GM19397 (cell line): ENCODE results near the gene KCNB1.

ENCODE experiments used
- ATAC-seq: cut with Tn5 transposase; IDR thresholded peaks from one replicate; pipeline ENCODE4 v1.9.1; 2021; ENCODE audit warnings: mild to moderate bottlenecking, moderate library complexity; ENCODE audit not compliant: unreplicated experiment

Gene KCNB1

GRCh38 chr20:49471397-49471796 is 11.1 kb downstream of the KCNB1 start:
- no peak for ATAC-seq

- ATAC-seq, result no peak
These were observed 11.5 kb downstream of the KCNB1 start for GRCh38 chr20:49470922-49471321.

GRCh38 chr20:49469060-49469459 is 13.4 kb downstream of the KCNB1 start:
- ATAC-seq, result no peak

GRCh38 chr20:49468412-49468811 is 14.1 kb downstream of the KCNB1 start:
- ATAC-seq, result no peak

GRCh38 chr20:49466114-49466912 is 16.2 kb downstream of the KCNB1 start:
- ATAC-seq, result no peak

GRCh38 chr20:49464556-49464955 is 17.9 kb downstream of the KCNB1 start:
- ATAC-seq, result no peak

- no peak for ATAC-seq
These were observed 19.8 kb downstream of the KCNB1 start for GRCh38 chr20:49462626-49463025.

GRCh38 chr20:49461894-49462620 is 20.4 kb downstream of the KCNB1 start:
- no peak for ATAC-seq

GRCh38 chr20:49460916-49461315 is 21.6 kb downstream of the KCNB1 start:
- no peak for ATAC-seq

- no peak for ATAC-seq
These were observed 22.3 kb downstream of the KCNB1 start for GRCh38 chr20:49460131-49460530.

- no peak for ATAC-seq
These were observed 22.8 kb downstream of the KCNB1 start for GRCh38 chr20:49459684-49460083.

GRCh38 chr20:49457444-49457843 is 25.0 kb downstream of the KCNB1 start:
- no peak for ATAC-seq

GRCh38 chr20:49456646-49457045 is 25.8 kb downstream of the KCNB1 start:
- ATAC-seq, result no peak

GRCh38 chr20:49455691-49456090 is 26.8 kb downstream of the KCNB1 start:
- no peak for ATAC-seq

- ATAC-seq, result no peak
These were observed 30.4 kb downstream of the KCNB1 start for GRCh38 chr20:49452011-49452482.

GRCh38 chr20:49450281-49450721 is 32.2 kb downstream of the KCNB1 start:
- no peak for ATAC-seq

- ATAC-seq, result no peak
These were observed 33.6 kb downstream of the KCNB1 start for GRCh38 chr20:49448917-49449316.

- no peak for ATAC-seq
These were observed 34.3 kb downstream of the KCNB1 start for GRCh38 chr20:49447946-49448809.

GRCh38 chr20:49447364-49447763 is 35.1 kb downstream of the KCNB1 start:
- ATAC-seq, result no peak

- no peak for ATAC-seq
These were observed 35.7 kb downstream of the KCNB1 start for GRCh38 chr20:49446808-49447207.

GRCh38 chr20:49446080-49446479 is 36.4 kb downstream of the KCNB1 start:
- ATAC-seq, result no peak
